Measurements from ENCODE around the gene RACGAP1. TPM values are rescaled to one million over a fixed set of nuclear protein-coding genes. Genes with fewer than 3 reads are reported as not detected.

The RACGAP1 gene
- total RNA-seq, 2 donors from 2014 or later, result 49.6 to 96.6 TPM

- no peak overlapping the region for H3K27ac ChIP-seq (ENCODE audit: low read depth, low read length)
- no peaks in the 10 kb centered on the region for H3K4me1 ChIP-seq (ENCODE audit: control insufficient read depth, insufficient read depth, low read length)
- no peak overlapping the region for H3K4me3 Mint-ChIP-seq
- H3K4me1 Mint-ChIP-seq, result peaks cover 10% of the 10 kb centered on the region
- no peak overlapping the region for H3K9ac ChIP-seq (ENCODE audit: extremely low read depth, low read length, poor library complexity, severe bottlenecking)
- no peak overlapping the region for H3K4me3 ChIP-seq (ENCODE audit: low read length)
- no peak overlapping the region for H3K27ac Mint-ChIP-seq
- peaks cover 30% of the 10 kb centered on the region for H3K36me3 ChIP-seq (ENCODE audit: control insufficient read depth, insufficient read depth, low read length)
- DNase-seq, result no peak
- H3K27me3 ChIP-seq (ENCODE audit: control insufficient read depth, insufficient read depth, low read length, poor library complexity, severe bottlenecking), result no peaks in the 10 kb centered on the region
- no peaks in the 10 kb centered on the region for H3K27me3 Mint-ChIP-seq (ENCODE audit: insufficient read depth)
- H3K36me3 Mint-ChIP-seq (ENCODE audit: low read depth), result peaks cover 14% of the 10 kb centered on the region
- 100% methylated on average over 2 of the region's 2 CpGs; no CpG with 5 or more reads in 1 of the 2 experiments for WGBS, 2 experiments (ENCODE audit: insufficient coverage in 1 of 2, insufficient read length in 1 of 2)
- no peaks in the 10 kb centered on the region for H3K9me3 Mint-ChIP-seq
- TF ChIP-seq, protein P1, sequence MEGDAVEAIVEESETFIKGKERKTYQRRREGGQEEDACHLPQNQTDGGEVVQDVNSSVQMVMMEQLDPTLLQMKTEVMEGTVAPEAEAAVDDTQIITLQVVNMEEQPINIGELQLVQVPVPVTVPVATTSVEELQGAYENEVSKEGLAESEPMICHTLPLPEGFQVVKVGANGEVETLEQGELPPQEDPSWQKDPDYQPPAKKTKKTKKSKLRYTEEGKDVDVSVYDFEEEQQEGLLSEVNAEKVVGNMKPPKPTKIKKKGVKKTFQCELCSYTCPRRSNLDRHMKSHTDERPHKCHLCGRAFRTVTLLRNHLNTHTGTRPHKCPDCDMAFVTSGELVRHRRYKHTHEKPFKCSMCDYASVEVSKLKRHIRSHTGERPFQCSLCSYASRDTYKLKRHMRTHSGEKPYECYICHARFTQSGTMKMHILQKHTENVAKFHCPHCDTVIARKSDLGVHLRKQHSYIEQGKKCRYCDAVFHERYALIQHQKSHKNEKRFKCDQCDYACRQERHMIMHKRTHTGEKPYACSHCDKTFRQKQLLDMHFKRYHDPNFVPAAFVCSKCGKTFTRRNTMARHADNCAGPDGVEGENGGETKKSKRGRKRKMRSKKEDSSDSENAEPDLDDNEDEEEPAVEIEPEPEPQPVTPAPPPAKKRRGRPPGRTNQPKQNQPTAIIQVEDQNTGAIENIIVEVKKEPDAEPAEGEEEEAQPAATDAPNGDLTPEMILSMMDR (conservative IDR thresholded peaks at IDR 0.05), result no peak
- no peaks in the 10 kb centered on the region for H3K9me3 ChIP-seq (ENCODE audit: control insufficient read depth, low read length)
These were observed 5.8 kb downstream of the RACGAP1 start for GRCh38 chr12:50019524-50019923.

DNA sequence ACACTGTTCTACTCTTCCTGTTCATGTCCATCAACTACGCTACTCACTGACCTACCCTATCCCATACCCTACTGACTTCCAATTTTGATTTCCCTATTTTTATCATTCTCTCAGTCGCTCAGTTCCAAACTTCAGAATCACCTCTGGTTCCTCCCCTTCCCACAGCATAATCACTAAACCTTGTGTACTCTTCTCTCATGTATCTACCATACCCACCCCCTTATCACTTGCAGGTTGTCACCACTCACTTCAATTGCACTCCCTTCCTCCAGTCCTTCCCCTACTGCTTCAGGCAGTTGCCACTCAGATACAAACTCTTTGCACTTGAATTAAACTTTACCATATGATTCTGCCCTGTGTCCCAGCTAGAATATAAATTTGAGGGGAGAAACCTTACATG, 6.3 kb downstream of the RACGAP1 start:
- peaks cover 20% of the 10 kb centered on the region for H3K36me3 Mint-ChIP-seq (ENCODE audit: low read depth)
- H3K27me3 ChIP-seq (ENCODE audit: control insufficient read depth, insufficient read depth, low read length, poor library complexity, severe bottlenecking), result no peaks in the 10 kb centered on the region
- no peak overlapping the region for H3K9ac ChIP-seq (ENCODE audit: extremely low read depth, low read length, poor library complexity, severe bottlenecking)
- WGBS, 2 experiments (ENCODE audit: insufficient coverage in 1 of 2, insufficient read length in 1 of 2), result 88 to 94% methylated on average over 2 of the region's 2 CpGs
- no peak overlapping the region for H3K4me3 Mint-ChIP-seq
- peaks cover 10% of the 10 kb centered on the region for H3K4me1 Mint-ChIP-seq
- H3K9me3 Mint-ChIP-seq, result no peaks in the 10 kb centered on the region
- no peak overlapping the region for H3K27ac ChIP-seq (ENCODE audit: low read depth, low read length)
- no peak overlapping the region for H3K4me3 ChIP-seq (ENCODE audit: low read length)
- TF ChIP-seq, protein P1 (conservative IDR thresholded peaks at IDR 0.05), result no peak
- peak; percentile 36 for DNase-seq
- H3K27me3 Mint-ChIP-seq (ENCODE audit: insufficient read depth), result no peaks in the 10 kb centered on the region
- H3K4me1 ChIP-seq (ENCODE audit: control insufficient read depth, insufficient read depth, low read length), result no peaks in the 10 kb centered on the region
- H3K27ac Mint-ChIP-seq, result peak overlapping the region; percentile 7
- H3K9me3 ChIP-seq (ENCODE audit: control insufficient read depth, low read length), result no peaks in the 10 kb centered on the region
- peaks cover 35% of the 10 kb centered on the region for H3K36me3 ChIP-seq (ENCODE audit: control insufficient read depth, insufficient read depth, low read length)

GRCh38 chr12:50018154-50018553, 7.1 kb downstream of the RACGAP1 start:
- TF ChIP-seq, protein P1 (conservative IDR thresholded peaks at IDR 0.05), result no peak
- H3K4me1 Mint-ChIP-seq, result peaks cover 10% of the 10 kb centered on the region
- H3K27ac Mint-ChIP-seq, result no peak overlapping the region
- no peaks in the 10 kb centered on the region for H3K27me3 Mint-ChIP-seq (ENCODE audit: insufficient read depth)
- no peaks in the 10 kb centered on the region for H3K27me3 ChIP-seq (ENCODE audit: control insufficient read depth, insufficient read depth, low read length, poor library complexity, severe bottlenecking)
- no peaks in the 10 kb centered on the region for H3K9me3 ChIP-seq (ENCODE audit: control insufficient read depth, low read length)
- no peak for DNase-seq
- no peak overlapping the region for H3K4me3 ChIP-seq (ENCODE audit: low read length)
- peaks cover 28% of the 10 kb centered on the region for H3K36me3 Mint-ChIP-seq (ENCODE audit: low read depth)
- no peak overlapping the region for H3K27ac ChIP-seq (ENCODE audit: low read depth, low read length)
- no peak overlapping the region for H3K9ac ChIP-seq (ENCODE audit: extremely low read depth, low read length, poor library complexity, severe bottlenecking)
- H3K36me3 ChIP-seq (ENCODE audit: control insufficient read depth, insufficient read depth, low read length), result peaks cover 43% of the 10 kb centered on the region
- H3K4me3 Mint-ChIP-seq, result no peak overlapping the region
- no peaks in the 10 kb centered on the region for H3K4me1 ChIP-seq (ENCODE audit: control insufficient read depth, insufficient read depth, low read length)
- H3K9me3 Mint-ChIP-seq, result no peaks in the 10 kb centered on the region
- 80% methylated on average over 3 of the region's 3 CpGs for WGBS, 2 experiments (ENCODE audit: insufficient coverage in 1 of 2, insufficient read length in 1 of 2)

Measured in endodermal cell (in vitro differentiated cells).